ENCODE measurements around the gene APBA2.

APBA2 gene

GRCh38 chr15:28891588-28891987 lies 5.8 kb downstream of the APBA2 start:
- no peaks in the 10 kb centered on the region for H3K9me3 ChIP-seq (ENCODE audit: control insufficient read depth, low read length)
- H3K27me3 ChIP-seq (ENCODE audit: control insufficient read depth, insufficient read depth, low read length): peaks cover 11% of the 10 kb centered on the region
- H3K4me3 ChIP-seq (ENCODE audit: low read length): no peak overlapping the region
- H3K9ac ChIP-seq (ENCODE audit: low read length): no peak overlapping the region
- no peaks in the 10 kb centered on the region for H3K36me3 ChIP-seq (ENCODE audit: control insufficient read depth, insufficient read depth, low read length)
- no peaks in the 10 kb centered on the region for H3K4me1 ChIP-seq (ENCODE audit: control insufficient read depth, insufficient read depth, low read length)

GRCh38 chr15:28892789-28893610 lies 7.2 kb downstream of the APBA2 start:
- Histone ChIP-seq H3K4me3 (ENCODE audit: low read length) (no peak overlapping the region), H3K36me3 (ENCODE audit: control insufficient read depth, insufficient read depth, low read length) (no peaks in the 10 kb centered on the region), H3K4me1 (ENCODE audit: control insufficient read depth, insufficient read depth, low read length) (no peaks in the 10 kb centered on the region), H3K9ac (ENCODE audit: low read length) (no peak overlapping the region), H3K27me3 (ENCODE audit: control insufficient read depth, insufficient read depth, low read length) (no peaks in the 10 kb centered on the region), H3K9me3 (ENCODE audit: control insufficient read depth, low read length) (no peaks in the 10 kb centered on the region)

- no peak overlapping the region for H3K9ac ChIP-seq (ENCODE audit: low read length)
- no peaks in the 10 kb centered on the region for H3K27me3 ChIP-seq (ENCODE audit: control insufficient read depth, insufficient read depth, low read length)
- no peaks in the 10 kb centered on the region for H3K9me3 ChIP-seq (ENCODE audit: control insufficient read depth, low read length)
- H3K36me3 ChIP-seq (ENCODE audit: control insufficient read depth, insufficient read depth, low read length): no peaks in the 10 kb centered on the region
- no peak overlapping the region for H3K4me3 ChIP-seq (ENCODE audit: low read length)
- no peaks in the 10 kb centered on the region for H3K4me1 ChIP-seq (ENCODE audit: control insufficient read depth, insufficient read depth, low read length)
Measured at GRCh38 chr15:28894631-28895030, 8.9 kb downstream of the APBA2 start.

GRCh38 chr15:28895146-28895545 lies 9.4 kb downstream of the APBA2 start:
- H3K27me3 ChIP-seq (ENCODE audit: control insufficient read depth, insufficient read depth, low read length): no peaks in the 10 kb centered on the region
- no peaks in the 10 kb centered on the region for H3K9me3 ChIP-seq (ENCODE audit: control insufficient read depth, low read length)
- H3K4me3 ChIP-seq (ENCODE audit: low read length): no peak overlapping the region
- no peaks in the 10 kb centered on the region for H3K4me1 ChIP-seq (ENCODE audit: control insufficient read depth, insufficient read depth, low read length)
- no peaks in the 10 kb centered on the region for H3K36me3 ChIP-seq (ENCODE audit: control insufficient read depth, insufficient read depth, low read length)
- no peak overlapping the region for H3K9ac ChIP-seq (ENCODE audit: low read length)

GRCh38 chr15:28895566-28895965 lies 9.8 kb downstream of the APBA2 start:
- Histone ChIP-seq H3K4me1 (ENCODE audit: control insufficient read depth, insufficient read depth, low read length) (no peaks in the 10 kb centered on the region), H3K9me3 (ENCODE audit: control insufficient read depth, low read length) (no peaks in the 10 kb centered on the region), H3K36me3 (ENCODE audit: control insufficient read depth, insufficient read depth, low read length) (no peaks in the 10 kb centered on the region), H3K4me3 (ENCODE audit: low read length) (no peak overlapping the region), H3K9ac (ENCODE audit: low read length) (no peak overlapping the region), H3K27me3 (ENCODE audit: control insufficient read depth, insufficient read depth, low read length) (no peaks in the 10 kb centered on the region)

GRCh38 chr15:28896951-28897350 lies 11.2 kb downstream of the APBA2 start:
- no peaks in the 10 kb centered on the region for H3K27me3 ChIP-seq (ENCODE audit: control insufficient read depth, insufficient read depth, low read length)
- no peaks in the 10 kb centered on the region for H3K4me1 ChIP-seq (ENCODE audit: control insufficient read depth, insufficient read depth, low read length)
- no peak overlapping the region for H3K4me3 ChIP-seq (ENCODE audit: low read length)
- H3K9ac ChIP-seq (ENCODE audit: low read length): no peak overlapping the region
- H3K9me3 ChIP-seq (ENCODE audit: control insufficient read depth, low read length): no peaks in the 10 kb centered on the region
- no peaks in the 10 kb centered on the region for H3K36me3 ChIP-seq (ENCODE audit: control insufficient read depth, insufficient read depth, low read length)

- Histone ChIP-seq H3K27me3 (ENCODE audit: control insufficient read depth, insufficient read depth, low read length) (no peaks in the 10 kb centered on the region), H3K4me1 (ENCODE audit: control insufficient read depth, insufficient read depth, low read length) (no peaks in the 10 kb centered on the region), H3K36me3 (ENCODE audit: control insufficient read depth, insufficient read depth, low read length) (no peaks in the 10 kb centered on the region)
Measured at GRCh38 chr15:28897861-28898585, 12.2 kb downstream of the APBA2 start.

GRCh38 chr15:28899061-28899738 lies 13.4 kb downstream of the APBA2 start:
- H3K9ac ChIP-seq (ENCODE audit: low read length): no peak overlapping the region
- no peaks in the 10 kb centered on the region for H3K4me1 ChIP-seq (ENCODE audit: control insufficient read depth, insufficient read depth, low read length)
- no peaks in the 10 kb centered on the region for H3K27me3 ChIP-seq (ENCODE audit: control insufficient read depth, insufficient read depth, low read length)
- no peaks in the 10 kb centered on the region for H3K36me3 ChIP-seq (ENCODE audit: control insufficient read depth, insufficient read depth, low read length)
- H3K9me3 ChIP-seq (ENCODE audit: control insufficient read depth, low read length): no peaks in the 10 kb centered on the region
- H3K4me3 ChIP-seq (ENCODE audit: low read length): no peak overlapping the region

More at GRCh38 chr15:28897861-28898585, 12.2 kb downstream of the APBA2 start:
- H3K9ac ChIP-seq (ENCODE audit: low read length): no peak overlapping the region
- no peak overlapping the region for H3K4me3 ChIP-seq (ENCODE audit: low read length)
- H3K9me3 ChIP-seq (ENCODE audit: control insufficient read depth, low read length): no peaks in the 10 kb centered on the region

- H3K9ac ChIP-seq (ENCODE audit: low read length): no peak overlapping the region
- H3K4me3 ChIP-seq (ENCODE audit: low read length): no peak overlapping the region
- no peaks in the 10 kb centered on the region for H3K4me1 ChIP-seq (ENCODE audit: control insufficient read depth, insufficient read depth, low read length)
- no peaks in the 10 kb centered on the region for H3K36me3 ChIP-seq (ENCODE audit: control insufficient read depth, insufficient read depth, low read length)
- H3K27me3 ChIP-seq (ENCODE audit: control insufficient read depth, insufficient read depth, low read length): no peaks in the 10 kb centered on the region
- no peaks in the 10 kb centered on the region for H3K9me3 ChIP-seq (ENCODE audit: control insufficient read depth, low read length)
Measured at GRCh38 chr15:28900041-28900891, 14.5 kb downstream of the APBA2 start.

- Histone ChIP-seq H3K4me3 (ENCODE audit: low read length) (no peak overlapping the region), H3K27me3 (ENCODE audit: control insufficient read depth, insufficient read depth, low read length) (no peaks in the 10 kb centered on the region), H3K9me3 (ENCODE audit: control insufficient read depth, low read length) (no peaks in the 10 kb centered on the region), H3K9ac (ENCODE audit: low read length) (no peak overlapping the region), H3K36me3 (ENCODE audit: control insufficient read depth, insufficient read depth, low read length) (no peaks in the 10 kb centered on the region), H3K4me1 (ENCODE audit: control insufficient read depth, insufficient read depth, low read length) (no peaks in the 10 kb centered on the region)
Measured at GRCh38 chr15:28900892-28901586, 15.3 kb downstream of the APBA2 start.

- no peaks in the 10 kb centered on the region for H3K36me3 ChIP-seq (ENCODE audit: control insufficient read depth, insufficient read depth, low read length)
- no peaks in the 10 kb centered on the region for H3K27me3 ChIP-seq (ENCODE audit: control insufficient read depth, insufficient read depth, low read length)
- no peak overlapping the region for H3K9ac ChIP-seq (ENCODE audit: low read length)
- H3K4me1 ChIP-seq (ENCODE audit: control insufficient read depth, insufficient read depth, low read length): no peaks in the 10 kb centered on the region
- no peak overlapping the region for H3K4me3 ChIP-seq (ENCODE audit: low read length)
- H3K9me3 ChIP-seq (ENCODE audit: control insufficient read depth, low read length): no peaks in the 10 kb centered on the region
Measured at GRCh38 chr15:28901587-28901980, 15.8 kb downstream of the APBA2 start.
